WTC11 (cell line): Measurements from ENCODE around the gene TRIM26. TPM values are rescaled to one million over a fixed set of nuclear protein-coding genes. Genes with fewer than 3 reads are reported as not detected.

Experiments used
- ATAC-seq: fragments of 200-7000 bp; cut with Tn5 transposase; 2 replicates; pipeline ENCODE4 v1.10.0; 2021; ENCODE audit warnings: mild to moderate bottlenecking, moderate library complexity
- CTCF ChIA-PET: fragments of 300-600 bp; sonication (Branson Sonifier 250); formaldehyde crosslinking; loops from one replicate; lab custom pipeline; 2021; ENCODE audit warnings: antibody characterized with exemption; lab: Charles Lee
- POLR2A ChIA-PET: fragments of 350-600 bp; sonication (Branson Sonifier 250); formaldehyde crosslinking; loops from one replicate; lab custom pipeline; 2021; ENCODE audit warnings: antibody characterized with exemption; lab: Charles Lee
- DNase-seq: peaks from one replicate; pipeline ENCODE4 v3.0.0; 2021; ENCODE audit warnings: low spot score
- H3K27ac Mint-ChIP-seq: 2 replicates; pipeline ENCODE4 v1.8.0; 2021; ENCODE audit warnings: mixed read lengths
- H3K27me3 Mint-ChIP-seq: 2 replicates; pipeline ENCODE4 v1.8.0; 2021; ENCODE audit warnings: low read depth, mild to moderate bottlenecking, moderate library complexity, mixed read lengths
- H3K36me3 Mint-ChIP-seq: 2 replicates; pipeline ENCODE4 v1.8.0; 2021; ENCODE audit warnings: mixed read lengths
- H3K4me1 Mint-ChIP-seq: 2 replicates; pipeline ENCODE4 v1.8.0; 2022; ENCODE audit warnings: mixed read lengths
- H3K4me3 Mint-ChIP-seq: 2 replicates; pipeline ENCODE4 v1.8.0; 2021; ENCODE audit warnings: mild to moderate bottlenecking, moderate library complexity, mixed read lengths
- H3K9me3 Mint-ChIP-seq: 2 replicates; pipeline ENCODE4 v1.8.0; 2021; ENCODE audit warnings: mixed read lengths
- EMX1 ChIP-seq: fragments of 250-450 bp; sonication (Bioruptor Pico); IDR thresholded peaks from 2 replicates; pipeline ENCODE4 v1.8.0; 2021; ENCODE audit warnings: mild to moderate bottlenecking
- FOXP1 ChIP-seq: sonication (generic); formaldehyde crosslinking; IDR thresholded peaks from 2 replicates; pipeline ENCODE4 v1.8.0; 2022; ENCODE audit warnings: missing genetic modification reagents, mild to moderate bottlenecking, moderate library complexity, borderline replicate concordance
- IRF2 ChIP-seq: sonication (generic); formaldehyde crosslinking; IDR thresholded peaks from 2 replicates; pipeline ENCODE4 v1.8.0; 2022; ENCODE audit warnings: low read depth, missing genetic modification reagents, borderline replicate concordance
- JAZF1 ChIP-seq: fragments of 250-450 bp; sonication (Bioruptor Pico); IDR thresholded peaks from 2 replicates; pipeline ENCODE4 v1.9.0; 2021; ENCODE audit warnings: moderate library complexity, mild to moderate bottlenecking, inconsistent platforms
- JUN ChIP-seq: sonication (generic); formaldehyde crosslinking; IDR thresholded peaks from 2 replicates; pipeline ENCODE4 v1.8.0; 2023; ENCODE audit warnings: mild to moderate bottlenecking, missing genetic modification reagents
- PRRX2 ChIP-seq: fragments of 250-450 bp; sonication (Bioruptor Pico); IDR thresholded peaks from 2 replicates; pipeline ENCODE4 v1.8.0; 2021; ENCODE audit warnings: mild to moderate bottlenecking
- RORB ChIP-seq: fragments of 250-450 bp; sonication (Bioruptor Pico); IDR thresholded peaks from 2 replicates; pipeline ENCODE4 v1.9.0; 2021; ENCODE audit warnings: mild to moderate bottlenecking
- TEAD1 ChIP-seq: sonication (generic); formaldehyde crosslinking; IDR thresholded peaks from 2 replicates; pipeline ENCODE4 v1.8.0; 2022; ENCODE audit warnings: mild to moderate bottlenecking, missing genetic modification reagents
- total RNA-seq: library from RNA; stranded (reverse); gene quantifications from 3 replicates; pipeline ENCODE4 v1.2.3, GENCODE V29; 2021
- TF ChIP-seq, protein P1 (sequence below): fragments of 250-450 bp; sonication (Bioruptor Pico); conservative IDR thresholded peaks from 2 replicates; pipeline ENCODE4 v1.9.0; 2021; ENCODE audit warnings: mild to moderate bottlenecking
- TF ChIP-seq, protein P2 (sequence below): sonication (generic); formaldehyde crosslinking; IDR thresholded peaks from 2 replicates; pipeline ENCODE4 v1.8.1; 2022; ENCODE audit warnings: mild to moderate bottlenecking, missing genetic modification reagents, moderate library complexity, borderline replicate concordance
- TF ChIP-seq, protein P3 (sequence below): fragments of 250-450 bp; sonication (Bioruptor Pico); IDR thresholded peaks from 2 replicates; pipeline ENCODE4 v1.9.0; 2021; ENCODE audit warnings: moderate library complexity, mild to moderate bottlenecking, inconsistent platforms, borderline replicate concordance
- TF ChIP-seq, protein P4 (sequence below): sonication (generic); formaldehyde crosslinking; IDR thresholded peaks from 2 replicates; pipeline ENCODE4 v1.8.0; 2022; ENCODE audit warnings: mild to moderate bottlenecking, missing genetic modification reagents
- TF ChIP-seq, protein P5 (sequence below): fragments of 250-450 bp; sonication (Bioruptor Pico); IDR thresholded peaks from 2 replicates; pipeline ENCODE4 v1.8.0; 2021; ENCODE audit warnings: mild to moderate bottlenecking
- TF ChIP-seq, protein P6 (sequence below): sonication (generic); formaldehyde crosslinking; IDR thresholded peaks from 2 replicates; pipeline ENCODE4 v1.8.1; 2022; ENCODE audit warnings: missing genetic modification reagents, borderline replicate concordance

TRIM26 gene
- total RNA-seq, 1 experiment from 2014 or later, result 27.7 TPM

DNA sequence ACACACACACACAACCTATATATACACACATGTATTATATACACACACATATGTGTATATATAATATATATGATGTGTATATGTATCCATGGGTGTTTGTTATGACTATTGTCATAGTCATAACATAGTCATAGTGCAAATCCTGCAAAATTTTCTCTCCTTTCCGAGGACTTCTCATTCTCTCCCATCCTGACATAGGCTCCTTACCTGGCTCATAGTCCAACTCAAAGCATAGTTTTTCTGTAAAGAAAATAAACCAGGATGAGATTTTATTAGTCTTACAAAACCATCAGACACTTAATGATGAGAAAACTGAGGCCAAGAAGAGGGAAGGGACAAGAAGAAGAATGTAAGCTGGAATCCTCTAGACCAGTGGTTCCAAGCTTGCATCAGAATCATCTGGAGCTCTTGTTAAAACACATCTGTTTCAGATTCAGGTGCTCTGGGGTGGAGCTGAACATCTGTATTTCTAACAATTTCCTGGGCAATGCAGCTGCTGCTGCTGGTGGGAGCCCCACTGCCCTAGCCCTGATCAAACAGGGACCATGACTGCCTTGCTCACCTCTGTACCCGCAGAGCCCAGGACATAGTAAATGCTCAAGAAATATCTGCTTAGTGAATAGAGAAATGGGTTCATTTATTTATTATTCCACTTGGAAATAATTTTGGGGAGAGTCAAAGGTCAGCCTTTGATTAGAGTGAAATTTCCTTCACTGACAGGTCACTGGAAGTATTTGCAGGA is 57.5 kb downstream of the TRIM26 start:
- H3K27me3 Mint-ChIP-seq, result peaks cover 37% of the 10 kb centered on the region
- no peak for DNase-seq
- ChIA-PET CTCF (interaction anchor here (3.0 kb wide), 1 partner anchor 52 kb away, joined by 13 read pairs; no protein-coding TSS in a partner anchor), POLR2A (no interaction called here)
- H3K4me1 Mint-ChIP-seq, result no peaks in the 10 kb centered on the region
- TF ChIP-seq JAZF1 (no peak), TEAD1 (CRISPR knock-in tag) (no peak), FOXP1 (CRISPR knock-in tag) (no peak), PRRX2 (no peak), RORB (no peak), EMX1 (CRISPR knock-in tag) (no peak), JUN (no peak), IRF2 (CRISPR knock-in tag) (no peak)
- TF ChIP-seq, protein P1, sequence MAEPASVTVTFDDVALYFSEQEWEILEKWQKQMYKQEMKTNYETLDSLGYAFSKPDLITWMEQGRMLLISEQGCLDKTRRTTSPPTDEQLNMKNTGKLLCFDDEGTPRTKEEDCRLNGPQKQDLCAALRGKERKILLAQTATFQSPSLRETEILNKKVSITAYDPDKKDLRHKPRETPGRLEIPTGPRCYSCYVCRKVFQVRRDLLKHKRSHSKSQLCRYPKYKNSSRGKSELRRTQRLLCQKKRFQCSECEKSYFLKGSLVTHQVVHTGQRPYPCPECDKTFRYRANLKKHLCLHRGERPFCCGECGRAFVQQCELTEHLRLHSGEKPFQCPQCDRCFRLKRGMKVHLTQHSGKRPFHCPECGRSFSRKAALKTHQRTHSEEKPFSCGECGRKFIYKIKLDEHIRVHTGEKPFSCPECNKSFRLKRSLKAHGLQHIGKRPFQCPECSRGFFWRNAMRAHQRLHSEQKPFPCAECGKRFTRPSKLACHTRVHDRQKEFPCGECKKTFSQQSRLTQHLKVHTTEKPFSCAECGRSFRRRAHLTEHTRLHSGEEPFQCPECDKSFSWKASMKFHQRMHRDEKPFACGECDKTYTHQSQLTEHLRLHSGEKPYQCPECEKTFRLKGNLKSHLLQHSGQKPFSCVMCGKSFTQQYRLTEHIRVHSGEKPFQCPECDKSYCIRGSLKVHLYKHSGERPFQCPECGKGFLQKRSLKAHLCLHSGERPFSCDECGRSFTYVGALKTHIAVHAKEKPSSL, result no peak
- TF ChIP-seq, protein P2, sequence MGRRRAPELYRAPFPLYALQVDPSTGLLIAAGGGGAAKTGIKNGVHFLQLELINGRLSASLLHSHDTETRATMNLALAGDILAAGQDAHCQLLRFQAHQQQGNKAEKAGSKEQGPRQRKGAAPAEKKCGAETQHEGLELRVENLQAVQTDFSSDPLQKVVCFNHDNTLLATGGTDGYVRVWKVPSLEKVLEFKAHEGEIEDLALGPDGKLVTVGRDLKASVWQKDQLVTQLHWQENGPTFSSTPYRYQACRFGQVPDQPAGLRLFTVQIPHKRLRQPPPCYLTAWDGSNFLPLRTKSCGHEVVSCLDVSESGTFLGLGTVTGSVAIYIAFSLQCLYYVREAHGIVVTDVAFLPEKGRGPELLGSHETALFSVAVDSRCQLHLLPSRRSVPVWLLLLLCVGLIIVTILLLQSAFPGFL, result no peak
- TF ChIP-seq, protein P3, sequence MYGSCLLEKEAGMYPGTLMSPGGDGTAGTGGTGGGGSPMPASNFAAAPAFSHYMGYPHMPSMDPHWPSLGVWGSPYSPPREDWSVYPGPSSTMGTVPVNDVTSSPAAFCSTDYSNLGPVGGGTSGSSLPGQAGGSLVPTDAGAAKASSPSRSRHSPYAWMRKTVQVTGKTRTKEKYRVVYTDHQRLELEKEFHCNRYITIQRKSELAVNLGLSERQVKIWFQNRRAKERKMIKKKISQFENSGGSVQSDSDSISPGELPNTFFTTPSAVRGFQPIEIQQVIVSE (CRISPR knock-in tag), result no peak
- TF ChIP-seq, protein P4, sequence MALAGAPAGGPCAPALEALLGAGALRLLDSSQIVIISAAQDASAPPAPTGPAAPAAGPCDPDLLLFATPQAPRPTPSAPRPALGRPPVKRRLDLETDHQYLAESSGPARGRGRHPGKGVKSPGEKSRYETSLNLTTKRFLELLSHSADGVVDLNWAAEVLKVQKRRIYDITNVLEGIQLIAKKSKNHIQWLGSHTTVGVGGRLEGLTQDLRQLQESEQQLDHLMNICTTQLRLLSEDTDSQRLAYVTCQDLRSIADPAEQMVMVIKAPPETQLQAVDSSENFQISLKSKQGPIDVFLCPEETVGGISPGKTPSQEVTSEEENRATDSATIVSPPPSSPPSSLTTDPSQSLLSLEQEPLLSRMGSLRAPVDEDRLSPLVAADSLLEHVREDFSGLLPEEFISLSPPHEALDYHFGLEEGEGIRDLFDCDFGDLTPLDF (CRISPR knock-in tag), result no peak
- TF ChIP-seq, protein P5, sequence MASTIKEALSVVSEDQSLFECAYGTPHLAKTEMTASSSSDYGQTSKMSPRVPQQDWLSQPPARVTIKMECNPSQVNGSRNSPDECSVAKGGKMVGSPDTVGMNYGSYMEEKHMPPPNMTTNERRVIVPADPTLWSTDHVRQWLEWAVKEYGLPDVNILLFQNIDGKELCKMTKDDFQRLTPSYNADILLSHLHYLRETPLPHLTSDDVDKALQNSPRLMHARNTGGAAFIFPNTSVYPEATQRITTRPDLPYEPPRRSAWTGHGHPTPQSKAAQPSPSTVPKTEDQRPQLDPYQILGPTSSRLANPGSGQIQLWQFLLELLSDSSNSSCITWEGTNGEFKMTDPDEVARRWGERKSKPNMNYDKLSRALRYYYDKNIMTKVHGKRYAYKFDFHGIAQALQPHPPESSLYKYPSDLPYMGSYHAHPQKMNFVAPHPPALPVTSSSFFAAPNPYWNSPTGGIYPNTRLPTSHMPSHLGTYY (CRISPR knock-in tag), result no peak
- no peaks in the 10 kb centered on the region for H3K36me3 Mint-ChIP-seq
- no peak for ATAC-seq
- no peak overlapping the region for H3K27ac Mint-ChIP-seq
- no peaks in the 10 kb centered on the region for H3K9me3 Mint-ChIP-seq
- H3K4me3 Mint-ChIP-seq, result no peak overlapping the region

DNA sequence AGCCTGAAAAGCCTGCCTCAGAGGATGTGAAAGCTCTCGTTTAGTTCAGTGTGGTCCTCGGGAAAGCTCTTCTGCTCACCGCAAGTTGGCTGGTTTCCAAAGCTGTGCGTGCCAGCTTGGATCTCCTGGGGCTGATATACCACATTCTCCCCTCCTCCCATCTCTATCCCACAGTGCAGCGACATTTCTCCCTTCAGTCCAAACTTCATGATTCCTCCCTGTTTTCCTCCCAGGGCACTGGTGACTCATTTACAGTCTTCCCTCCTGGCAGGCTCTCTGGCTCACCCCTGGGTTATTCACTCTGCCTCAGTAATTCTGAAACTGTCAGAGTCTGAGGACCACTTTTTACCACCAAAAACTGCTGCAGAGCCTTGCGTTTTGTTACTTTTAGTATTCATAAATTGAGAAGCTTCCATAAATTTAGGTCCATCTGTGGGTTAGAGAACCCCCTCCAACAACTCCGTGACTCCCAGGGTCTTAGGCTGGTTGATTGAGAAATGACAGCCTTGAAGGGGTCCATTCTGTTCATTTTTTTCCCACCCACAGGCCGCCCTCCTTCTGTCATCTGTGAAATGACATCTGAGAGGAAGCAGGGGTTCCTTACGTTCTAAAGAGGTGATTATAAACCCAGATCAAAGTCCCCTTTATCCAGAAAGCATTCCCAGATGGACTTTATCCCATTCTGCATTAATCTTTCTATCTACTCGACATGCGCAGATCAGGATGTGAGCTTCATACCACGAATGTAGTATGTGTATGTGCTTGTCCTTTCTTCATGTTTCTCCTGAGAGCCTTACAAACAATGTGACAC is 58.3 kb downstream of the TRIM26 start:
- Mint-ChIP-seq H3K27ac (no peak overlapping the region), H3K4me1 (no peaks in the 10 kb centered on the region), H3K27me3 (peaks cover 36% of the 10 kb centered on the region), H3K9me3 (no peaks in the 10 kb centered on the region), H3K4me3 (no peak overlapping the region), H3K36me3 (no peaks in the 10 kb centered on the region)
- TF ChIP-seq, protein P6, sequence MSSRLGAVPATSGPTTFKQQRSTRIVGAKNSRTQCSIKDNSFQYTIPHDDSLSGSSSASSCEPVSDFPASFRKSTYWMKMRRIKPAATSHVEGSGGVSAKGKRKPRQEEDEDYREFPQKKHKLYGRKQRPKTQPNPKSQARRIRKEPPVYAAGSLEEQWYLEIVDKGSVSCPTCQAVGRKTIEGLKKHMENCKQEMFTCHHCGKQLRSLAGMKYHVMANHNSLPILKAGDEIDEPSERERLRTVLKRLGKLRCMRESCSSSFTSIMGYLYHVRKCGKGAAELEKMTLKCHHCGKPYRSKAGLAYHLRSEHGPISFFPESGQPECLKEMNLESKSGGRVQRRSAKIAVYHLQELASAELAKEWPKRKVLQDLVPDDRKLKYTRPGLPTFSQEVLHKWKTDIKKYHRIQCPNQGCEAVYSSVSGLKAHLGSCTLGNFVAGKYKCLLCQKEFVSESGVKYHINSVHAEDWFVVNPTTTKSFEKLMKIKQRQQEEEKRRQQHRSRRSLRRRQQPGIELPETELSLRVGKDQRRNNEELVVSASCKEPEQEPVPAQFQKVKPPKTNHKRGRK (CRISPR knock-in tag), result no peak
- DNase-seq (no peak), ATAC-seq (no peak)
- ChIA-PET POLR2A (no interaction called here), CTCF (interaction anchor here (1.4 to 3.0 kb wide), 3 partner anchors 24 to 203 kb away, joined by 5 to 13 read pairs (median 13); no protein-coding TSS in a partner anchor)
